Neural cell (in vitro differentiated cells): Measurements from ENCODE around the gene MANEAL. TPM values are rescaled to one million over a fixed set of nuclear protein-coding genes. Genes with fewer than 3 reads are reported as not detected.

Source experiments
- H2AFZ ChIP-seq: fragments of 200-600, 300-800 bp; sonication (generic), shearing (Covaris generic); 2 replicates; pipeline ENCODE4 v1.6.0; 2014; ENCODE audit warnings: low read depth, mild to moderate bottlenecking, antibody characterized with exemption, low read length, moderate library complexity
- H3F3A ChIP-seq: fragments of 200-600 bp; shearing (Covaris generic); 2 replicates; pipeline ENCODE4 v1.6.1; 2016; ENCODE audit warnings: mild to moderate bottlenecking, moderate library complexity, mixed read lengths, antibody characterized with exemption, low read length; ENCODE audit not compliant: insufficient read depth, poor library complexity, severe bottlenecking
- H3K27ac ChIP-seq: fragments of 200-600, 300-800 bp; sonication (generic), shearing (Covaris generic); 2 replicates; pipeline ENCODE4 v1.5.1; 2014; ENCODE audit warnings: mild to moderate bottlenecking, low read length, moderate library complexity
- H3K27me3 ChIP-seq: fragments of 300-800, 200-600 bp; sonication (generic), shearing (Covaris generic); 2 replicates; pipeline ENCODE4 v1.6.0; 2014; ENCODE audit warnings: mild to moderate bottlenecking, low read depth, low read length, moderate library complexity; ENCODE audit not compliant: insufficient read depth
- H3K36me3 ChIP-seq: fragments of 300-800, 200-600 bp; sonication (generic), shearing (Covaris generic); 2 replicates; pipeline ENCODE4 v1.5.1; 2014; ENCODE audit warnings: mild to moderate bottlenecking, antibody characterized with exemption, low read length, moderate library complexity; ENCODE audit not compliant: insufficient read depth
- H3K4me2 ChIP-seq: fragments of 300-800, 200-600 bp; sonication (generic), shearing (Covaris generic); 2 replicates; pipeline ENCODE4 v1.6.0; 2014; ENCODE audit warnings: mild to moderate bottlenecking, low read length
- H3K4me3 ChIP-seq: fragments of 300-800, 200-600 bp; sonication (generic), shearing (Covaris generic); 2 replicates; pipeline ENCODE4 v1.5.1; 2014; ENCODE audit warnings: mild to moderate bottlenecking, low read length, moderate library complexity
- H3K79me2 ChIP-seq: fragments of 200-600 bp; shearing (Covaris generic); replicated peaks from 2 replicates; pipeline ENCODE4 v1.6.0; 2014; ENCODE audit warnings: mild to moderate bottlenecking, low read length, moderate library complexity; ENCODE audit not compliant: insufficient read depth
- H3K9ac ChIP-seq: fragments of 300-800, 200-600 bp; sonication (generic), shearing (Covaris generic); 2 replicates; pipeline ENCODE4 v1.6.1; 2016; ENCODE audit warnings: mild to moderate bottlenecking, low read length, mixed read lengths
- H3K9me2 ChIP-seq: fragments of 200-600 bp; shearing (Covaris generic); 2 replicates; pipeline ENCODE4 v1.6.1; 2016; ENCODE audit warnings: mild to moderate bottlenecking, low read length, mixed read lengths; ENCODE audit not compliant: insufficient read depth
- H3K9me3 ChIP-seq: fragments of 200-600, 300-800 bp; sonication (generic), shearing (Covaris generic); 2 replicates; pipeline ENCODE4 v1.6.1; 2016; ENCODE audit warnings: mild to moderate bottlenecking, mixed run types, low read length, moderate library complexity, mixed read lengths
- H4K20me1 ChIP-seq: fragments of 200-600 bp; shearing (Covaris generic); 2 replicates; pipeline ENCODE4 v1.6.1; 2016; ENCODE audit warnings: mild to moderate bottlenecking, mixed run types; ENCODE audit not compliant: insufficient read depth
- CTCF ChIP-seq: fragments of 450-650 bp; IDR thresholded peaks from 2 replicates; pipeline ENCODE4 v1.5.1; 2014; ENCODE audit warnings: antibody characterized with exemption, mild to moderate bottlenecking, moderate library complexity; ENCODE audit not compliant: poor library complexity, severe bottlenecking
- EZH2 ChIP-seq: fragments of 200-600, 300-800 bp; shearing (Covaris generic), sonication (generic); IDR thresholded peaks from 2 replicates; pipeline ENCODE4 v1.6.1; 2014; ENCODE audit warnings: antibody characterized with exemption, low read length, borderline replicate concordance, mild to moderate bottlenecking; ENCODE audit not compliant: insufficient read depth, poor library complexity, severe bottlenecking
- MXI1 ChIP-seq: fragments of 450-650 bp; conservative IDR thresholded peaks from 2 replicates; pipeline ENCODE4 v1.6.1; 2014; ENCODE audit warnings: antibody characterized with exemption, mild to moderate bottlenecking; ENCODE audit not compliant: poor library complexity, severe bottlenecking
- POLR2AphosphoS5 ChIP-seq: IDR thresholded peaks from 2 replicates; pipeline ENCODE4 v1.6.1; 2012
- RAD21 ChIP-seq: fragments of 450-650 bp; conservative IDR thresholded peaks from 2 replicates; pipeline ENCODE4 v1.6.1; 2014; ENCODE audit warnings: antibody characterized with exemption, mild to moderate bottlenecking, moderate library complexity
- REST ChIP-seq: IDR thresholded peaks from 2 replicates; pipeline ENCODE4 v1.6.1; 2012; ENCODE audit warnings: borderline replicate concordance
- SMC3 ChIP-seq: fragments of 450-650 bp; conservative IDR thresholded peaks from 2 replicates; pipeline ENCODE4 v1.6.1; 2014; ENCODE audit warnings: antibody characterized with exemption, mild to moderate bottlenecking, moderate library complexity; ENCODE audit not compliant: poor library complexity
- TAF1 ChIP-seq: IDR thresholded peaks from 2 replicates; pipeline ENCODE4 v1.6.1; 2012; ENCODE audit warnings: low read depth
- polyA plus RNA-seq: library from polyadenylated mRNA; depleted of rRNA; stranded (reverse); fragments of >200 nt; gene quantifications from 2 replicates; pipeline ENCODE4 v1.2.3, GENCODE V29; 2014

MANEAL gene
- polyA plus RNA-seq, 1 donor from 2014 or later = 37.0 TPM

GRCh38 chr1:37763791-37764413 lies 29.7 kb upstream of the MANEAL start:
- no peaks in the 10 kb centered on the region for H3K9me3 ChIP-seq
- peak overlapping the region; percentile 66 for H3K27ac ChIP-seq
- no peaks in the 10 kb centered on the region for H4K20me1 ChIP-seq
- no peaks in the 10 kb centered on the region for H3K36me3 ChIP-seq
- no peaks in the 10 kb centered on the region for H3K79me2 ChIP-seq
- peak overlapping the region; percentile 87 for H3K4me3 ChIP-seq
- peaks cover 88% of the 10 kb centered on the region for H3K27me3 ChIP-seq
- H3K4me2 ChIP-seq = peak overlapping the region; percentile 81
- H3K9ac ChIP-seq = peak overlapping the region; percentile 75
- H2AFZ ChIP-seq = peak overlapping the region; percentile 22
- TF ChIP-seq CTCF = no peak
- TF ChIP-seq TAF1 = no peak
- no peak for TF ChIP-seq EZH2
- TF ChIP-seq SMC3 = peak; percentile 2
- H3K9me2 ChIP-seq = no peaks in the 10 kb centered on the region
- H3F3A ChIP-seq = no peaks in the 10 kb centered on the region

GRCh38 chr1:37764414-37764825 lies 29.2 kb upstream of the MANEAL start:
- TF ChIP-seq REST = peak; percentile 97
- peak; percentile 22 for TF ChIP-seq POLR2AphosphoS5
- no peak for TF ChIP-seq SMC3

GRCh38 chr1:37764888-37765441 lies 28.7 kb upstream of the MANEAL start, which contains the start of gene EPHA10:
TSS of gene EPHA10 (minus strand) at chr1:37765120. CDS start at chr1:37765066, 54 bp downstream.
- Histone ChIP-seq H3K27ac (peak within 1 kb of the TSS; percentile 78), H3K9me2 (no peaks in the 10 kb centered on the region), H4K20me1 (no peaks in the 10 kb centered on the region), H3K79me2 (no peaks in the 10 kb centered on the region), H3F3A (no peaks in the 10 kb centered on the region), H2AFZ (peak within 1 kb of the TSS; percentile 80), H3K9me3 (no peaks in the 10 kb centered on the region), H3K36me3 (no peaks in the 10 kb centered on the region), H3K27me3 (peaks cover 88% of the 10 kb centered on the region), H3K4me3 (peak within 1 kb of the TSS; percentile 87), H3K4me2 (peak within 1 kb of the TSS; percentile 94), H3K9ac (peak within 1 kb of the TSS; percentile 75)
- TF ChIP-seq RAD21 (peak; percentile 39), REST (no peak), TAF1 (peak; percentile 63), POLR2AphosphoS5 (peak; percentile 64), MXI1 (peak; percentile 72), SMC3 (peak; percentile 32), CTCF (peak; percentile 21), EZH2 (no peak)

More at GRCh38 chr1:37764414-37764825, 29.2 kb upstream of the MANEAL start:
- H3K9me3 ChIP-seq = no peaks in the 10 kb centered on the region
- H3K4me3 ChIP-seq = peak overlapping the region; percentile 87
- H3K27me3 ChIP-seq = peaks cover 88% of the 10 kb centered on the region
- H3K4me2 ChIP-seq = peak overlapping the region; percentile 81
- no peaks in the 10 kb centered on the region for H3K79me2 ChIP-seq
- H3F3A ChIP-seq = no peaks in the 10 kb centered on the region
- peak overlapping the region; percentile 75 for H3K9ac ChIP-seq
- no peaks in the 10 kb centered on the region for H4K20me1 ChIP-seq
- H3K36me3 ChIP-seq = no peaks in the 10 kb centered on the region
- peak overlapping the region; percentile 66 for H3K27ac ChIP-seq
- H2AFZ ChIP-seq = peak overlapping the region; percentile 22
- no peaks in the 10 kb centered on the region for H3K9me2 ChIP-seq
